HG03521 (cell line): Measurements from ENCODE around the gene HJURP.

Experiments used
- ATAC-seq: cut with Tn5 transposase; IDR thresholded peaks from one replicate; pipeline ENCODE4 v1.9.1; 2021; ENCODE audit warnings: mild to moderate bottlenecking, moderate library complexity; ENCODE audit not compliant: unreplicated experiment

The HJURP gene

GRCh38 chr2:233849607-233850271 lies 4.6 kb downstream of the HJURP start:
- ATAC-seq, result no peak

DNA sequence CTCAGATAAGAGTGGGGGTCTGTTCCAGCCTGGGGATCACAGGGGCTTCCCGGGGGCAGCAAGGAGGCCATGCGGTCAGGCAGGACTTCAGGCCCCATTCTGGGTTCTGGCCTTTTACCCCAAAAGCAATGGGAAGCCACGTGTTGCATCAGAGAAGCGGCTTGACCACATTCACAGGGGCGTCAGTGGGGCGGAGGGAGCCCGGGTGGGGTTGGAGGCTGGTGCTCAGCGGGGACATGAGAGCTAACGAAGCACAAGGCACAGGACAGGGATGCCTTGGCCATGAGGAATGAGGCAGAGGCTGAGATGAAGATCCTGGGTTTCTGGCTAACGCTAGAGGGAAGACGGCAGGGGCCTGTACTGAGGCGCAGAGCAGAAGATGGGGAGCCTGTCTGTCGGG lies 6.1 kb downstream of the HJURP start:
- ATAC-seq, result no peak

- no peak for ATAC-seq
These were observed 7.0 kb downstream of the HJURP start for GRCh38 chr2:233847248-233847898.

DNA sequence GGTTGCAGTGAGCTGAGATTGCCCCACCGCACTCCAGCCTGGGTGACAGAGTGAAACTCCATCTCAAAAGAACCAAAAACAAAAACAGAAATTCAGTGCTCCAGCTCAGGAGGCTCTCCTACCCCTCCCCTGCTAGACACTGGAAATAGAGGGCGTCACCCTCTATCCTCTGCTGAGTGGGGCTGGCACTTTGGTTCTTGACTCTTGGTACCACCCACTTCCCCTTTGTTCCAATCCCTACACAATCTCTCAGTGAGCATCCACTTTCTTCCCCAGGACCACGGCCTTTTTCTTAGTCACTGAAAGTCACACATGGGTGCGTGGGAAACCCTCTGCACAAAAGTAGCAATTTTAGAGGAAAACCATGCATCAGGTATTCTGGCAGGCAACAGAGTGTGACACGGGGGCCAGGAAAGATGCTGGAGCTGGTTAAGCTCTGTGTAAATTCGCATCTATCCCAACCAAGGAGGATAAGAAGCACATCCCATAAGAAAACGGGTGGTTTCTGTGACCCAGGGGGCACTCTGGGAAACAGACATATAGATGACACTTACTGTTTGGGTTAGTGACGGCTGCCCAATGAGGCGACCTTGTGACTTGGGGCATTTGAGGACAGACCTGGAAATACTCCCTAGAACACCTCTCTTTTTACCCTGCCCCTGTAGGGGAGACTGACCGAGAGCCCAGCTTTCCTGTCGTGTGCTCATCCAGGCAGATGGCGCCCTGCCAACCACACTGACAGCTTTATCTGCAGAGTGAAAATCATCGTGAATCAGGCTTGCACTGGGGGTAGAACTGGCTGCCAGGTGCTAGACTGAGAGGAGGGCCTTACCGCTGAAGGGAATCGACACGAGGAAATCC lies 7.7 kb downstream of the HJURP start:
- ATAC-seq, result no peak

DNA sequence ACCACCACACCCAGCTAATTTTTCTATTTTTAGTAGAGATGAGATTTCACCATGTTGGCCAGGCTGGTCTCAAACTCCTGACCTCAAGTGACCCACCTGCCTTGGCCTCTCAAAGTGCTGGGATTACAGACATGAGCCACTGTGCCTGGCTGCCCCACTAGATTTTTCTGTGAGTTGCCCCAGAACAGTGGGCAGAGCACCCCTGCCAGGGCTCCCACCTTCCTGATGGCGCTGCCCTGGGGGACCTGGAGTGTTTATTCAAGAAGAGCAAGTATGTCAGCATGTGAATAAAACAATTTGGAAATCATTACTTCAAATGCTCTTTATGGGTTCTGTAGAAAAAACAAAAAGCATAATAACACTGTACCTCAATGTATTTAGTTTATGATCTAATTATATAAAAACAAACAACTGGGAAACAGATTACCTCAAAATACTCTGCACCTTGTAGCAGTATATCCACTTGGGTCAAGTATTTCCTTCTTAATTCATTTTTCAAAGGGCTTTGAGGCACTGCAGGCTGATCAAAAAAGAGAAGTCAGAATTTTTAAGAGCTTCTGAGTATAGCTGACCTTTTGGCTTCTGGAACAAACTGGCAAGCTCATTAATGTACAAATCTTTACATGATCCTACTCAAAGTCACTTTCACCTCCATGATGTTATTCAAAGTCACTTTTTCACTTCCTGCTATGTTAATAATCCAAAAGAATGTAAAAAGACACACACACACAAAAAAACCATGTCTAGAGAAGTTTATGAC lies 8.9 kb downstream of the HJURP start:
- ATAC-seq, result no peak

DNA sequence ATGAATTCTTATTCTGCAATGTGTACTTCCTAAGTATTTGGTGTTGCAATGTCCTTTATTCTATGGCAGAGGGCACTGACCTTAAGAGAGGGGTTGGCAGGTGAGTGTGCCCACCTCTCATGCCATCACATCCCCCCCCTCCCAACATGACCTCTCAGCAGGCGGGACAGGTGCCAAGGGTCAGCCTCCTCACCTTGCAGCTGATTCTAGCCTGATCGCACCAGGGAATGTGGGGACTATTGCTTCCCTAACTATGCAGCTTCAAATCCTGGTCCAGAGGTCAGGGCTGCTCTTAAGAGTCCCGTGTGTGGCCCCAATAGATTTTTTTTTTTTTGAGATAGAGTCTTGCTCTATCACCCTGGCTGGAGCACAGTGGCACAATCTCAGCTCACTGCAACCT lies 9.5 kb downstream of the HJURP start:
- ATAC-seq, result no peak

- no peak for ATAC-seq
These were observed 10.1 kb downstream of the HJURP start for GRCh38 chr2:233844064-233844807.

- ATAC-seq, result no peak
These were observed 13.2 kb downstream of the HJURP start for GRCh38 chr2:233841183-233841582.

DNA sequence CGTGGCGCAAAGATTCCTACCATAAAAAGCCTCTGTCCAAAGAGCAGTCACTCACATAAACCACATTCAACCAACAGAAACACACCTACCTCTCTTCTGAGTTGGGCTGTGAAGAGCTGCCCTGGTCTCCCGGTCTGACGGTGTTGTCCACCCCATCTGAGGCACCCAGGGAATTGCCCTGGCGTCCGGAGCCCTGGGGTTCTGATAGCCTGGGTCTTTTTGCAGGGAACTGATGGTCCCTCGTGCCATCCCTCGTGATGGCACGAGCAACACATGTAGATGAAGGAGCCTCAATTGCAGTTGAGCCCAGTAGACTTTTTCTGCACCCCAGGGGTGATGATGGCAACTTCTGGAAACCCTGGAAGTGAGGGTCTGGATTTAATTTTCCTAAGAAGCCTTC lies 13.8 kb downstream of the HJURP start:
- ATAC-seq, result no peak

DNA sequence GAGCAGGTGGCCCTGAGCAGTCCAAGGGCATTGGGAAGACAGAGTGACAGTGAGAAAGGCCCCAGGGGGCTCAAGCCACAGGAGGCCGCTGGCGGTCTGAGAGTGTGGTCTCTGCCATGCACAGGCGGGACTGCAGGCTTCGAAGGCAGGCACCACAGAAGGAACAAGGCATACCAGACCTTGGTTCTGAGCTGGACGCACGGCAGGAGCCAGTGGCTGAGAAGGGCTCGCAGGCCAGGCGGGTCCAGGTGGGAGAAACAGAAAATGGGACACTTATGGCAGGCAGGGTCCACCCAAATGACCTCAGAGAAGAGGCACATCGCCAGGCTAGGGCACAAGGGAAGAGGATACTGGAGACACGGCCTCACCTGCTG lies 14.9 kb downstream of the HJURP start:
- no peak for ATAC-seq

DNA sequence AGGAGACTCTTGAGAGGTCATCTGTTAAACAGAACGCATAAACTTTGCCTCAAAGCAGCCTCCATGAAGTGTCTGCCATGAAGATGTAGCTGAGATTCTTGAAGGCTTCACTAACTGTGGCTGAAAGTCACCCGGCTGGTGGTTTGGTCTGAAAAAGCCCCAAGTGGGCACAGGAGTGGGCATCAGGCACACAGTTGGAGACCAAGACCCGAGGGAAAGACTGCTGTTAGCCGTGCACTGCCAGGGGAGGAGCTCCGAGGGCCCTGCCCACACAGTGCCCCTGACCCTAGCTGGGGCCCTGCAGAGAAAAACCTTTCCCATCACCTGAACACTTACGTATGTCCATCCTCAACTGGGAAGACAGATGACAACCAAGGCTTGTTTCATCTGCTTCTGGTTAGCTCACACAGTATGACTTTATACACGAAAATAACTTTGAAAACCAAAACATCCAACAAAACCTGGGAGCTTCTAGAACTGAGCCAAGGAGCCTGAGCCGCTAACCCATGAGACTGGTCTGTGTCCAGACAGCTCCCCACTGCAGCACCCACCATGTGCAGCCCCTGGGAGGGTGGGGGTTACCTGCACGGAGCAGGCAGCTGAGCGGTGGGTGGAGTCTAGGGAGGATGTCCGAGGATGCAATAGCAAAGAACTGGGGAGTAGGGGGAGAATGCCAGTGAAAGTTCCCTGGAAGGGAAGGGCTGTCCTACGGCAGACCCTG lies 15.4 kb downstream of the HJURP start:
- ATAC-seq, result no peak

- no peak for ATAC-seq
These were observed 16.1 kb downstream of the HJURP start for GRCh38 chr2:233838251-233838650.

GRCh38 chr2:233837694-233838229 lies 16.6 kb downstream of the HJURP start:
- ATAC-seq, result no peak

GRCh38 chr2:233836359-233836758 lies 18.0 kb downstream of the HJURP start:
- ATAC-seq, result no peak

DNA sequence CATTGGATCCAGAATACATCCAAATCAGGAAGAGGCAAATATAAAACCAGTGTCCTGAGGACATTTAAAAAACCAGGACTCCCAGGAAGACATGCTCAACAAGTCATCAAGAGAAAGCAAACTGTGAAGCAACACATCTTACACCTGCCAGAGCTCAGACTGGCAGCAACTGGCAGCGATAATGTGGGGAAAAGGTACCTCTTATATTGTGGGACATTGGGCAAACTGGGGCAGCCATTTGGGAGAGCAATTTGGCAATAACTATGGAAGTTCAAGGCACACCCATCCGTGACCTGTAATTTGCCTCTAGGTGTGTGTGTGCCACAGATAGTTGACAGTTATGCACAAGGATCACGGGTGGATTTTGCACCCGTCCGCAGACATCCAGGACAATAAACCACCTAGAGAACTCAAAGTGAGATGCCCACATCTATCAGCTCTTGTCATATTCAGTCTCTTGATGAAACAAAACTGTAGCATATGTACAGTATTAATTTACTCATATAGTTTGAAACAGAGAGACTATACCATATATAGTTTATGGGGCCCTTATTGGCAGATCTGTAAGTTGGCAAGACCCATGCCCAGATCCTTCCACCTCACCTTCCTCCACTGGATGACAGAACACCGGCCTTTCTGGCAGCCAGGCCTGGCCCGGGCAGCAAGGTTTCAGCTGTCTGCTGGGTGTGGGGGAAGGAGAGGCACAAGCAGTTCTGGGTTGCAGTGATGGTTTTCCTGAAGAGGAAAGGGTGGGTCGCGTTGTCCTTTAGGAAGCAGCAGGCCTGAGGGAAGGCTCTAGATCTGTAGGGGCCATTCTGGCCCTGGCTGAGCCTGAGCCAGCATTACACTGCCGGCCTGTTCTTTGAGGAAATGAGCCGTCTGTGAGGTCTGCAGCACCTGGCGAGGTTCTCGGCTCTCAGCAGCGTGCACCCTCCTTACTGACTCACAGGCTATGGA lies 18.8 kb downstream of the HJURP start:
- no peak for ATAC-seq

GRCh38 chr2:233833345-233833744 lies 21.0 kb downstream of the HJURP start:
- ATAC-seq, result no peak

DNA sequence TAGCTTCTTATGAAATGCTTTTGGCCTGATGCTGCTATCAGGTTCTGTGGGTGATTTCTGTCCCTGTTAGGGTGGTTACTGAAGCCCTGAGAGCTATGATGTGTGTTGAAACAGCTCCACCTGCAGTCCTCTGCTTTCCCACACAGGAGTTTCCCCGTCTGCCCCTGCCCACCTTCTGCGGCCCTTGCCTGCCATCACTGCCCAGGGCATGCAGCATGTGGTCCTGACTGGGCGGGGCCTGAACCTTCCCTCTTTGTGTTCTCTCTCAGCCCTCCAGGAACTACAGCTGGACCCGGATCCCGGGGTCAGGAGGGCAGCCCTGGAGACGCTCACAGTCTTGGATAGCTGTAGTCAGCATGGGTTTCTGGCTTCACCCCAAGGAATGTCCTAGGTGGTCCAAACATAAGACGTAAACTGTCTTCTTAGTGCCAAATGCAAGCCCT lies 21.4 kb downstream of the HJURP start:
- no peak for ATAC-seq

GRCh38 chr2:233832414-233832813 lies 21.9 kb downstream of the HJURP start:
- ATAC-seq, result no peak
